Stimulated activated CD8-positive, alpha-beta memory T cell treated with anti-CD3 and anti-CD28 coated beads, Interleukin-7, amount 100 ng/mL, for 4 hours (primary cell): Measurements from ENCODE around the gene FAM169A.
A peak's percentile ranks its signal among the peaks of the same experiment; 100 is the strongest.
"Not testable (repeated sequence)": the region's sequence is repeated elsewhere in the genome, so short reads cannot be mapped to it uniquely, and the experiment has no call there.

Source experiments
- DNase-seq, 2 donors: peaks; one replicate each; pipeline ENCODE4 v3.0.0-alpha.2; 2020; ENCODE audit warnings: low read depth in 2 of 2

FAM169A gene

DNA sequence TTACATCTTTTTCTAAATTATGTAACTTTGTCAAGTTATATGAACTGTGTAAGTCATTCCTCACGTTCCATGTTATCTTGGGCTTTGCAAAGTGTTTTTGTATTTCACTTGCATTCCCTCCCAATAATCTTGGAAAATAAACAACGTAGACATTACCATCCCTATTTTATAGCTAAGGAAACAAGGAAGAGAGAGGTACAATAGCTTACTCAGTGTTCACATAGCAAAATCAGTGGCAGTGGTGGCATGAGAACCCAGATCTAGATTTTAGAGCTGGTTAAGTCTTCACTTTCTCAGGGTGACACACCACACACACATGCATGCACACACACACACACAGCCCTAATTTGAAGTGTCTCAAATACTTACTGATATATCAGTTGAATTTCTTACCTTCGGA is 65.0 kb downstream of the FAM169A start:
- DNase-seq = no peak

DNA sequence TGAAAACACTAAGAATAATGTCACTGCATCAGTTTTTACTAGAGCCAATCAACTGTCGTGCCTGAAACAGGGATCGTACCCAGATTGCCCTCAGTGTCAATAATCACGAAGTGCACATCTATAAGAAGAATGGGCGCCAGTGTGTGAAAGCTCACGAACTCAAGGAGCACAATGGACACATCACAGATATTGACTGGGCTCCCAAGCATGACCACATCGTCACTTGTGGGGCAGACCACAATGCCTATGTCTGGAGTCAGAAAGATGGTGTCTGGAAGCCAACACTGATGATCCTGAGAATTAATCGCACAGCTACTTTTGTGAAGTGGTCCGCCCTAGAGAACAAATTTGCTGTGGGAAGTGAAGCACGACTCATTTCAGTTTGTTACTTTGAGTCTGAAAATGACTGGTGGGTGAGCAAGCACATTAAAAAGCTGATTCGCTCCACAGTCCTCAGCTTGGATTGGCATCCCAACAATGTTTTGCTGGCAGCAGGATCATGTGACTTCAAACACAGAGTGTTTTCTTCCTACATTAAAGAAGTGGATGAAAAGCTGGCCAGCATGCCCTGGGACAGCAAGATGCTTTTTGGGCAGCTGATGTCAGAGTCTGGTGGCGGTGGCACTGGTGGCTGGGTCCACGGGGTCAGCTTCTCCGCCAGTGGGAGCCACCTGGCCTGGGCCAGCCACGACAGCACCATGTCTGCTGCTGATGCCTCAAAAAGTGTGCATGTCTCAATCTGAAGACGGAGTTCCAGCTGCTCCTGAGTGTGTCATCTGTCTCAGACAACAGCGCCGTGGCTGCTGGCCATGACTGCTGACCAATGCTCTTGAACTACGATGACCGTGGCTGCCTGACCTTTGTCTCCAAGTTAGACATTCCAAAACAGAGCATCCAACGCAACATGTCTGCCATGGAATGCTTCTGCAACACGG is 66.9 kb downstream of the FAM169A start:
- DNase-seq = no peak

DNA sequence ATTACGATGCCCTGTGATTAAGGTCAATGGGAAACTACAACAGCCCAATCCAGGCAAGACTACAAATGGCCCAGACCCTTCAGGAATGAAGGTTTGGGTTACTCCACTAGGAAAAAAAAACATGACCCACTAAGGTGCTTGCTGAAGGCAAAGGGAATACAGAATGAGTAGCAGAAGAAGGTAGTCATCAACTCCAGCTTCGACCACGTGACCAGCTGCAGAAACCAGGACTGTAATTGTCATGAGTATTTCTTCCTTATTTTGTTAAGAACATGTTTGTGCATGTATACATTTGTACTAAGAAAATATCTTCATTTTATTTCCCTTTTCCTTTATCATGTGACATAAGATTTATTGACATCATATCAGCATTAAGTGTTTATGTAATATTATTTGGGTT is 74.5 kb downstream of the FAM169A start:
- not testable (repeated sequence) for DNase-seq

DNA sequence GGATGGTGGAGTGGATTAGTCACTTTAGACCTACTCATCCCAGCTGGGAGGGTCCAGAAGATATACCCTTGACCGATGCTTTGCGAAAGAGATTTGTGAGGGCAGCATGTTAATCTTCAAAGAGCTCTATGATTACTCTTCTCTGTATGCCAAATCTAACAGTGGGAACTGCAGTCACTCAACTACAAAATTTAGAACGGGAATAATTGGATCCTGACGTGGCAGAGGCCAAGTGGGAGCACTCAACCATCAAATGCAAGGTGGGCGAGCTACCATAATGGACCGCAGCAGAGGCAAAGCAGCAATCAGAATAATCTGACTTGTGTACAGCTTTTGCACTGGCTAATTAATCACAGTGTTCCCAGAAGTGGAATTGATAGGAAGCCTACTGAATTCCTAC is 78.8 kb downstream of the FAM169A start:
- no peak for DNase-seq

DNA sequence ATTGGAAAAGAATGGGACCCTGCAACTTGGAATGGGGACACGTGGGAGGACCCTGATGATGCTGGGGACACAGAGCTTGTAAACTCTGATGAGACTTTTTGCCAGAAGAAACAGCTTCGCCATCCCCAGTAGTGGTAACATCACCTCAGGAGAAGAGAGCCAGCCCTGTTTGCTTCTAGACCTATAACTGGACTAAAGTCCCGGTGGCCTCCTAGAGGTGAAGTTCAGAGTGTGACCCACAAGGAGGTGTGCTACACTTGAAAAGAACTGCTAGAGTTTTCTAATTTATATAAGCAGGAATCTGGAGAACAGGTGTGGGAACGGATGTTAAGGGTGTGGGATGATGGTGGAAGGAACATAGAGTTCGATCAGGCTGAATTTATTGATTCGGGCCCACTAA is 79.3 kb downstream of the FAM169A start:
- no peak for DNase-seq

DNA sequence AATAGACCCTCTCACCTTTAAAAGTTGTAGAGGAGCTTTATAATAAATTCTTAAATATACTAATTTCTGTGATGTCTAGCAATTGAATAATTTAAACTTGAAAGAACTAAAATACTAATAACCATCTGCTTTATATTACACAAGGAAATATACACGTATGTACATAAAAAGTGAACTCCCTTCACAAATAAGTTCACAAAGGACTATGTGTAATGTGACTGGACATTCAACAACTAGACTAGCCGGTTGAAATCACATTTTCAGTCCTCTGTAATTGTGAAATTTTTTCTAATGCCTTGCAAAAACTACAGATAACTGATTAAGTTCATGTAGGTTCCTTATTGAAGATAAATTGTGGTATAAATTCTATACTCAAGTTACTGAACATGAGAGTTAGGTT is 87.6 kb downstream of the FAM169A start:
- no peak for DNase-seq

DNA sequence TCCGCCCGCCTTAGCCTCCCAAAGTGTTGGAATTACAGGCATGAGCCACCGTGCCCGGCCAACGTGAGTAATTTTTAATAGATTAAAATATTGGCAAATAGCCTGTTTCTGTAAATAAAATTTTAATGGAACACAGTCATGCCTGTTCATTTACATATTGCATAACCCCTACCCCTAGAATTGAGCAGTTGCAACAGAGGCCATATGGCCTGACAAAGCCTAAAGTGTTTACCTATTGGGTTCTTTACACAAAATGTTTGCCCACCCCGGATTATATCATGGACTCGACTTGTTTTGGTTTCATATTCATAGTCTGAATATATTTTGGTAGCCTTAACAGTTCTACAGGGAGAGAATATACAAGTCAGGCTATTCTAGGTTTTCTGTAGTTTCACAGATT is 93.8 kb downstream of the FAM169A start:
- DNase-seq = no peak

DNA sequence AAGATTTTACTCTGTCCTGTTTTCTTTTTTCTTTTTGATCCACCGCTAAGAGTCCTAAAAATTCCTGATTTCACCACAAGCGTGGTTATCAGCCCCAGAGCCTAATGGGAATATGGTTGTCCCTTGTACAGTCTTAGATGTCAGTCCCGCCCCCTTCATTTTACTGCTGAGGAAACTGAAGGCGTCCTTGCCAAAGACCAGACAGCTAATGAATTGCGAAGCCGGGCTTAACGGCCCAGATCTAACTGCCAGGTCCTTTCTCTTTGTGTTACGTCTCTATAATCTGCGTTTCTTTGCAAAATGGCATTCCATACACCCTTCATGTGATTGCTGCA is 98.6 kb downstream of the FAM169A start:
- peak in 1 of 2 donors; percentile 1 for DNase-seq

DNA sequence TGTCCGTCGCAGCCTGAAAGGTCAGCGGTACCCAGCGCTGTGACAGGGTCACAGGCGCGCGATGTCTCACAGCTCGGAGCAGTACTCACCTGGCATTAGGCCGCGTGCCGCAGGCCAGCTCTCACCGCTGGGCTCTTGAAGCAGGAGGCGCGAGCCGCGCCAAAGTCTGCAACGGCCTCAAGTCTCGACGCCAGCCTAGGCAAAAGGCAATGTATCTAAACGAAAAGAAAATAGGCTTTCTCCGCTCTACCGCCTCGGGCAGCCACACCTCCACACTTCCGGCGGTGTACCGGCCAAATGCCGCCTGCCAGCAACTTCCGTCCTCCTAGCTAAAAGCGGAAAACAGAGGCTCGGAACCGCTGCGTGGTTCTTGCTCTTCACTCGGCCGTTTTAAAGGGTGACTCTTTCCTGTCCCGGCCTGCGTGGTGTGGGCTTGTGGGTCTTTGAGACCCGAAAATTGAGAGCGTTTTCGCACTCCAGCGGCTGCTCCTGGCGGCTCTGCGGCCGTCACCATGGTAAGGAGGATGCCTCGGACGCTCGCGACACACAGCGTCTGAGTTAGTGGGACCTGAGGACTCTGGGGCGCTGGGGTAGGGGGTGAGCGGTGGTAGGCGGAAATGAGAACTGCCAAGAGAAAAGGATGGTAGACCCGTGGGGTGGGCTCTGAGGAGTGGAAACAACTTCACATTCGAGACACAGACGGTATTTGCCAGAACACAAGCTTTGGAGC is 99.2 kb downstream of the FAM169A start, which contains the start of the genes GFM2 and NSA2:
Gene GFM2, minus strand, starts transcription at position 269 of the 730 bp plus-strand sequence. CDS start 3,375 bp downstream, outside the sequence.
Gene NSA2, plus strand, starts transcription at position 401 of the 730 bp plus-strand sequence. Its CDS starts 112 bp downstream, at position 513.
- DNase-seq = peak; percentile 86 to 89

DNA sequence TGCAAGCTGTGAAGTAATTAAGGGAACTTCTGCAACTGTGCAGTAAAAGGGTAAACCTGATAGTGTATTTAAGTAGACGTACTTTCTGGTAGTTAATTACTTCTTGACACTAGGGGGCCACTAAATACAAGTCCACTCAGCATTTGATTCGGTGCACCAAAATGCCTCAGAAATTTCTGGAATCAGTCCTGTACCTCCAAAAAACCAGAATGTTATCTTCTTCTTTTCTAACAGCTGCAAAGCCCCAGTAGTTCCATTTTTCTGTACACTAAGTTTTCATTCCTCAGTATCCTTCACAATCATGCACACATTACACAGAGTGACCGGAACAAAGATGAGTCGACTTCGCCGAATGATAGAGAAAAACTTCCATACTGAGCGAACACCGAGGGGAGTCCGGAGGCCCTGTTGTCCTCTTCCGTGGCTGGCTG is 99.8 kb downstream of the FAM169A start:
- no peak for DNase-seq

DNA sequence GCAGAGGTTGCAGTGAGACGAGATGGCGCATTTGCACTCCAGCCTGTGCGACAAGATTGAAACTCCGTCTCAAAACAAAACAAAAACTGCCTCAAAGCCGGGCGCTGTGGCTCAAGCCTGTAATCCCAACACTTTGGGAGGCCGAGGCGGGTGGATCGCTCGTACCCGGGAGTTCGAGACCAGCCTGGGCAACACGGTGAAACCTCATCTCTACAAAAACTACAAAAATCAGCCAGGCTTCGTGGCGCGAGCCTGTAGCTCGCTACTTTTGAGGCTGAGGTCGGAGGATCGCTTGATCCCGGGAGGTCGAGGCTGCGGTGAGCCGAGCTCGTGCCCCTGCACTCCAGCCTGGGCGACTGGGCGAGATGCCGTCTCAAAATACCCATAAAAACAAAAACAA is 100.3 kb downstream of the FAM169A start:
- no peak for DNase-seq

DNA sequence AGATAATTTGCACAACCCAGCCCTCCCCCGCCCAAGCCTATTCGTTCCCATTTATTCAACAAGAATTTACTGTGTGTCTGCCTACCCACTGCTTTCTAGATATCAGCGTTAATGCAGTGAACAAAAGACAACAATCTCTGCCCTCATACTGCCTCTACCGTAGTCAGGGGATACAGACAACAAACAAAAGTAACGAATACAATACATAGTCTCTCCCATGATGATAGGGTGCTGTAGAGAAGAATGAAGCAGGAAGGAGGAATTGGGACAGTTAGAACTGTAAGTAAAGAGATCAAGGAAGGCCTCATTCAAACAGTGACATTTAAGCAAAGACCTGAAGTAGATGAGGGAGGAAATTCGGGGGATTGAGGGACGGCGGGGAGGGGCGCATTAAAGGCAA is 101.0 kb downstream of the FAM169A start:
- no peak for DNase-seq

DNA sequence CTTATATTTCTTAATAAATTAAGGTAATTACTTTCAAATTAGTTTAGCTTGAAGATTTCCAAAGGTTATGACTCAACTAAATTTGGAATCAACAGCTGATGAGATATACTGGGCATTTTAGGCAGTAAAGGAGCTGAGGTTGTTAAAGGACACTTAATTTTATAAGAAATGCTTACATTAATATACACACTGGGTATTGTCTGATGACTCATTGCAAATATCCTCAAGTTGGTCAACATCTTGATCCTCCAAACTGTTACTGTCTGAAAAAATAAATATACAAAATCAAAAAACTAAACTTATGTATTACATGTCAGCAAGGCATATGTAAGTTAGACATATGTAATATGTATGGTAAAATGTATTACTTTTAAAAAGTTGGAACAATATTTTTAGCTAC is 102.7 kb downstream of the FAM169A start:
- no peak for DNase-seq

DNA sequence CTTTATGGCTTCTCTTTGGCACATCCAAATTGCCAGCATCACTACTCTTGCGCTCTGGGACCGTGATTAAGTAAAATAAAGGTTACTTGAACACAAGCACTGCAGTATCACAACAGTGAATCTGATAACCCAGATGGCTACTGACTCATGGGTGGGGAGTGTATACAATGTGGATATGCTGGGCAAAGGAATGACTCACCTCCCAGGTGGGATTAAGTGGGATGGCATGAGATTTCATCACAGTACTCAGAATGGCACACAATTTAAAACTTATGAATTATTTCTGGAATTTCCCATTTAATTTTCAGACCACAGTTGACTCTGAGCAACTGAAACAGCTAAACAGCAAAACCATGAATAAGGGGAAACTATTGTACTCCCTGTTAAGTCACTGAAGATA is 103.6 kb downstream of the FAM169A start:
- peak in 1 of 2 donors; percentile 1 for DNase-seq

DNA sequence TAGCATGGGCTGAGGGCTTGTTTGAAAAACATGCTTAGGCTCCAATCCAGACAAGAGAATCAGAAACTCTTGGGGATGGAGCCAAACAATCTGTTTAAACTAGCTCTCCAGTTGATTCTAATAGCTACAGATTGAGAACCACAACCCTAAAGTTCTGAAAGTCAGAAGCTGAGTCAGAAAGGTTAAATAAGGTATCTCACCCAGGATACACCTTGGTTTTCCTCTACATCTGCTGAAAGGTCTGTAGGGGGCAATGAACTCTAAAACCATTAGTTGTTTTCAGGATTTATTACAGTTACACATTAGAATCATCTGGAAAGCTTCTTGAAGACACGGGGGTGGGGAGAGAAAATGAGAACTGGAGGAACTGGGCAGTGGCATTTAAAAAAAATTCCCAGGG is 104.9 kb downstream of the FAM169A start:
- DNase-seq = no peak

DNA sequence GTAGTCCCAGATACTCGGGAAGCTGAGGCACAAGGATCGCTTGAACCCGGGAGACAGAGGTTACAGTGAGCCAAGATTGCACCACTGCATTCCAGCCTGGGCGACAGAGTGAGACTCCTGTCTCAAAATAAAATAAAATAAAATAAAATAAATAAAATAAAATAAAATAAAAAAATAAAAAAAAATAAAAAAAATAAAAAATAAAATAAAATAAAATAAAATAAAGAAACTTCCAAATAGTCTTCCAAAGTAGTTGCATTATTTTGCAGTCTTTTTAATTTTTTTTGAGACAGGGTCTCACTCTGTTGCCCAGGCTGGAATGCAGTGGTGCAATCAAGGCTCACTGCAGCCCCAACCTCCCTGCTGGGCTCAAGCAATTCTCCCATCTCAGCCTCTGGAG is 117.4 kb downstream of the FAM169A start:
- not testable (repeated sequence) for DNase-seq

DNA sequence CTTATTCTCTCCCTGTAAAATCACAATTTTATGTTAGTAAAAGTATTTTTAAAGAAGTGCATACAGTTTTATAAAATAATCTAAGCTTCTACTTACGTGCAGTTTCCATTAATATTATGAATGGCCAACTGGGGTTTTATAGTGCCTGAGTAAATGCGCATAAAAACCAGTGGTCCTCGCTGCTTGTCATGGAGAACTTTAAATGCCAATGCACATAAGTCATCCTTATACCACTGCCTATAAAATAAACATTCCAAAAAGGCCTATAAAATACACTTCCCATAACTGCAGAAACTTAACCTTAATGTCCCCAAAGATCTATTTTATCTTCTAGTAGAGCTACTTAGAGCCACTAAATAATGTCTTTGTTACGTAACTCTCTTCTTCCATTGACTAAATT is 127.8 kb downstream of the FAM169A start:
- no peak for DNase-seq

DNA sequence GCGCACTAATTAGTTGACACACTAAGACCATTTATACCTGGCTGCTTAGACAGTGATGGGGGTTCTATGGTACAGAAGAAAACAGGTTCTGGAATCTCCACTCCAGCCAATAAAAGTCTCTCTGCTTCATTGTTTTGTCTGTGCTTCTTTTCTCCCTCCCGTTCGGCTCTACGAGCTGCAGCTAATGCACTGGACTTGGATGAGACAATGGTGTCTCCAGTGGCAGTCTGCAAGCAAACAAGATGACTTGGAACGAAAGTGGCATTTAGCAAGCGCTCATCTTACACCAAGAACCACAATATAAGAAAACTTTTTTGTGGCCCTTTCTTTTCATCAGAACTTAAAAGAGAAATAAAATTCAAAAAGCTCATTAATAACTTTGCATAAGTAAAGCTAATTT is 129.4 kb downstream of the FAM169A start:
- no peak for DNase-seq
